Activated T-helper 1 cell treated with anti-CD3 and anti-CD28 coated beads, Interleukin-2, amount 50 U/mL, for 16 hours (primary cell): ENCODE results near the gene BORCS8.
A peak's percentile ranks its signal among the peaks of the same experiment; 100 is the strongest.

Experiments used
- DNase-seq, 2 donors: peaks; one replicate each; pipeline ENCODE4 v3.0.0-alpha.2; 2020; ENCODE audit warnings: low read depth in 1 of 2, low spot score in 1 of 2

Gene BORCS8

GRCh38 chr19:19214159-19214490 is 22.2 kb upstream of the BORCS8 start:
- DNase-seq: no peak

DNA sequence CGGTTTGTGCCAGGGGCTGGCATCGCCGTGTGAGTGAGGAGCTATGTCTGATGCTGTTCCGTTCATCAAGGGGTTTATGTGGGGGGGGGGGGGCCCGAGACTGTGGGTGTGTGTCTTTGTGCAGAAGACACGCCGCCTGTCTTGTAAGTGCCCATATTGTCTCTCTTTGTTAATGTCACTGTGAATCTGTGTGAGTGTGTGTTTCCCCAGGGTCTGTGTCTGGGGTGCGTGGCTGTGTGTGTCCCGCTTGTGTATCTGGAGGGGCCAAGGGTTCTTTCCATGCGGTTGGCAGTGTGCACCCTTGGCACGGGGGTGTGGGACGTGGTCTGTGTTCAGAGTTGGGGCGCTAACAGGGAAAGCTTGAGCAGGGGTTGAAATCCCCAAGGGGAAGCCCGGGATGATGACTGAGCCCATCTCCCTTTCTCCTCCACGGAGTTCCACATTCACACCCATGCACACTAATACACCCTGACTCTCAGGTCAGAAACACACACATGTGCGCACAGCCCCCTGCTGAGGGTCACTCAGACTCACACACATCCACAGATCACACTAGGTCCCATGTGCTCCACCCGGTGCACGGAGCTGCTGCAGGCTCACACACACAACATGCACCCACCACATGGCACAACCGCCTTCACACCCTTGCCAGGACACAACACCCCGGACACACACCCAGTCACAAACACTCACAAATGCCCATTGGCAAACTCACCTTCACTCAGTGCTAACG is 21.6 kb upstream of the BORCS8 start:
- no peak for DNase-seq

- DNase-seq: no peak
Observed at GRCh38 chr19:19212916-19213315, 21.0 kb upstream of the BORCS8 start.

GRCh38 chr19:19211499-19212420 is 19.8 kb upstream of the BORCS8 start, which contains the start of gene NCAN:
TSS of gene NCAN (plus strand) at chr19:19211958. CDS start at chr19:19216954, 4,996 bp downstream.
- DNase-seq: no peak

DNA sequence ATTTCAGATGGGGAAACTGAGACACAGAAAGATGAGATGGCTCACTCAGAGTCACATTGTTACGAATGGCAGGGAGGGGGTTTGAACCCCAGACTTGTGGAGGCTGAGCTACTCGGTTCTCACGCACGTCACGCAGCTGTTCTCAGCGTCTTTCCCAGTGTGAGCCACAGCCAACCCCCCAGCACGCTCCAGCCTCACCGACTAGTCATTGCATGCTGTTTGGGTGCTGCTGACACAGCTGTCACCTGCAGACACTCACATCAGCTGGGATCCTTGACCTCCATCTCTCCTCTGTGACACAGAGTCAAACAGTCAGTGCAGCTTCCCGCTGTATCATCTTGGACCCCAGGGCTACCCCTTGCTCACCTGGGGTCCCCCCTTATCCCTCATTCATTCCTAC is 17.4 kb upstream of the BORCS8 start:
- DNase-seq: no peak

DNA sequence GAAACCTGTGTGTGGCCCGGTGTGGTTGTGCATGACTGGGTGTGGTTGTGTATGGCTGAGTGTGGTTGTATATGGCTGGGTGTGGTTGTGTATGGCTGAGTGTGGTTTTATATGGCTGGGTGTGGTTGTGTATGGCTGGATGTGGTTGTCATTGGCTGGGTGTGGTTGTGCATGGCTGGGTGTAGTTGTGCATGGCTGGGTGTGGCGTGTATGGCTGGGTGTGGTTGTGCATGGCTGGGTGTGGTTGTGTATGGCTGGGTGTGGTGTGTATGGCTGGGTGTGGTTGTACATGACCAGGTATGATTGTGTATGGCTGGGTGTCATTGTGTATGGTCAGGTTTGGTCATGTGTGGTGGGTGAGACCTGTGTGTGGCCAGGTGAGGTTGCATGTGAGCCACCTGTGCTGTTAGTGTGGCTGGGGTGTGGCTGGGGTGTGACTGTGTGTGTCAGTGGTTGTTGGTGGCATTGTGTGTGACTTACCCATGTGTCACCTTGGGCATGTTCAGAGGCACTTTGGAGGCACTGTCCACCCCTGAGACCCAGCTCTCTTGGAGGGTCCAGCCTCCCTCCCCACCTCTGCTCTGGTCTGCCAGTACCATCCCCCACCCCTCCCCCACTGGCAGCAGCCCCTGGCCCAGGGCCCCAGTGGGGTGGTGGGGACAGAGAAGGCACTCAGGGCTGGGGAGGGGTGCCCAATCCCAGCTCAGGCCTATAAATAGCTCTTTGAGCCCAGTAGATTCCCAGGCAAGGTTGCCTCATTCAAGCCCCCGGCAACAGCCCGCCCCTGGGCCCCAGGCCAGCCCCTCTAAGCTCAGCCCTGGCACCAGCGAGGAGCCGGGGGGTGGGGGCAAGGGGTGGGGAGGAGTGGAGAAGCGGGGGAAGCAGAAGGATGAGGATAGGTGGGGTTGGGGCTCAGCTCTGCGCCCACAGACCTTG is 16.0 kb upstream of the BORCS8 start:
- no peak for DNase-seq

DNA sequence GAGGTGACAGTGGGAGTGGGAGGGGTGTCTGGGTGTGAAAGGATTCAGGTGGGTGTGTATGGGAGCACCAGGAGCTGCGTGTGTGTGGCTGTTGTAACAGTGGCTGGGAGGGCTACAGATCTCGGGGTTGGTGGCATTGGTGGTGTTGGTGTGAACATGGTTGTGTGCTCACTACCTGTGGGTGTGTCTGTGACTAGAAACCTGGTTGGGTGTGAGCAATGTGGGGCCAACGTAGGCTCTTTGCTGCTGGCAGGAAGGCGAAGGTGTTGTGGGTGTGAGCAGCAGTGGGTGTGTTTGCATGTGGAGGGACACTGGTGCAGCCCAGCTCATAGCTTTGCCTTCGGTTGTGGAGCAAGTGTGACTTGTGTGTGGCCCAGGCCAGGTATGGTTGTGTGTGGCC is 15.0 kb upstream of the BORCS8 start:
- DNase-seq: no peak

GRCh38 chr19:19205416-19206410 is 13.8 kb upstream of the BORCS8 start:
- no peak for DNase-seq

DNA sequence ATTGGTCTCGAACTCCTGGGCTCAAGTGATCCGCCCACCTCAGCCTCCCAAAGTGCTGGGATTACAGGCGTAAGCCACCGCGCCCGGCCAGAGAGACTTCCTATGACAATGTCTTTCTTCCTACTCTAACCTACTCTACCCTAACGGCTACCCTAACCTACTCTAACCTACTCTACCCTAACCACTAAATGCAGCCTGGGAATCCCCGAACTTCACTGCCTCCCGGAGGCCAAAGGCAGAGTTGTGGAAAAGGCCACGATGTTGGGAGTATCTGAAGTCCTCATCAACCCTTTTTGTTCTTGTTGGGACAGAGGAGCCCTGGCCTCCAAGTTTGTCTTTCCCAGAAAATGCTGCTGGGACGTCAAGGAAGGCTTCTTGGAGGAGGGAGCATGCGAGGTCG is 12.2 kb upstream of the BORCS8 start:
- no peak for DNase-seq

DNA sequence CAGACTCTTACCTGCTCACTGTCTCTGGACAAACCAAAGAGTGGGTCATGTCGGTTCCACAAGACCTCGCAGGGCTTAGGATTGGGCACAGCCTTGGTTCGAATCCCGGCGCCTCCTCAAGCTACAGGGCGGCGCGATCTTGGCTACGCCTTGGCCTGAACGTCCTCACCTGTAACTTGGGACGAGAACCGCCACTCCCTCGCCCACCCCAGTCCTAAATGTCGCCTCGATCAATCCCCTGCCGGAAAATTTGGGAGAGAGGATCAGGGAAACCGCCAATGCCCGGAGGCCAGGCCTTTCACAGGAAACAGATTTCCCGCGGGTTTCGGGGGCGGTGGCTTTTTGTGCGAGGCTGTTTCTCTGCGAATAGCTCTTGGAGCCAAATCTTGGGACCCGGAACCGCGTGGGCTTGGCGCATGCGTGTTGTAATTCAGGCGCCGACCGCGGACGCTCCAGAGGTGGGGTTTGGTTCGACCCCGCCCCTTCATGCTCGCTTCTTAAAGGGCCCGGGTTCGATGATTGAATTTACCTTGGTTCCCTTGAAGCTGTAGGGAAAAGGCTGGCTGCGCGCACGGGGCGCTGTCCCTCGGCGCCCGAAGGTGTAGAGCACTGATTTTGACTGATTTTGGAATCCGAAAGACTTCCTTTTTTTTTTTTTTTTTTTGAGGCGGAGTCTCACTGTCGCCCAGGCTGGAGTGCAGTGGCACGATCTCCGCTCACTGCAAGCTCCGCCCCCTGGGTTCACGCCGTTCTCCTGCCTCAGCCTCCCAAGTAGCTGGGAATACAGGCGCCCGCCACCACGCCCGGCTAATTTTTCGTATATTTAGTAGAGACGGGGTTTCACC is 11.3 kb upstream of the BORCS8 start, which contains the start of gene NR2C2AP:
NR2C2AP (minus strand) TSS at position 403 of the 845 bp plus-strand sequence; CDS start at position 49, 354 bp downstream.
- peak; percentile 85 to 87 for DNase-seq

DNA sequence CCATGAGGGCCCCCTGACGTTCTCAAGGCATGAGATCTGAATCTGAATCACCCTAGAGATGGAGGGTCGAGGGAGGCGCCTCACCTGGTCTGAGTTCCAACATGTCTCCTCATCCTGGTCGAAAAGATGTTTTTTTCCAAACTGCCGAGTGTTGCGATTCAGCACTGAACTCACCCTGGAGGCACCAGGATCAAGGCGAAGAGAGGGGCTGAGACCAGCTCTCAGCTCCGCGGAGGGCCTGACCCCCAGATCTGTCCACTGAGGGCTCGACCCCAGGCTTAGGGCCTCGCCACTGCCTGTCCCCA is 10.7 kb upstream of the BORCS8 start:
- DNase-seq: no peak

DNA sequence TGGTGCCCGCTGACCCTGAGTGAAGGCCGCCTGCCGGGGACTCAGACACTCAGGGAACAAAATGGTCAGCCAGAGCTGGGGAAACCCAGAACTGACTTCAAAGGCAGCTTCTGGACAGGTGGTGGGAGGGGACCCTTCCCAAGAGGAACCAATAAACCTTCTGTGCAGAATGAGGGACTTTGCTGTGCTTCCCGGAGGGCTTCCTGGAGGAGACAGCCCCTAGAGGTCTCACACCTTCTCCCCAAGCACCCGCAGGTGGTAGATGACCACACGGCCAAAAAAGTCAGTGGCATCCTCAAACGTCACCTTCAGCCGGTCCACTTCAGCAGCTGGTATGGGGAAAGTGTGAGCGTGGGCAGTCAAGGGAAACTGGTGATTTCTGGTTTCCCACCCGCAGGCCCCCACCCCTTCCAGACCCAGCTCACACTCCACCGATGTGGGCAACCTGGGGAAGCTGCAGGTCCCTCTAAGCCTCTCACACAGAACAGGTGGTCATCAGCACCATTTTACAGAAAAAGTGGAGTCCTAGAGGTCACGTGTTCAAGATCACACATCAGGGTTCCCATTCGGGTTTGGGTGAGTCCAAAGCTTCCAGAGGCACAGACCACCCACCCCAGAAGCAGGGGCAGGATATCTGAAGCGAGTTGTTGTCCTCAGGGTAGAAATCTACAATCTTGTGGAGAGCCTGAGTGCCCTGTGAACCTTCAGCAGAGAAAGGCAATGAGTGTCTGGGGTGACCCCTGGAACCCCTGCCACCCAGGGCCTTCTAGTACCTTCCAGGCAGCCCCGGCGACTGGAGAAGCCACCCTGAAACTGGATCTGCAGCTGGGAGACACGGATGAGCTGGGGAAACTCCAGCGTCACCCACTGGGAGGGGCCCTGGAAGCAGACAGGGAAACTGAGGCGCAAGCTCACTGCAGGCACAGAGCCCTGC is 10.0 kb upstream of the BORCS8 start:
- no peak for DNase-seq

- no peak for DNase-seq
Observed at GRCh38 chr19:19193926-19194325, 2.0 kb upstream of the BORCS8 start.

GRCh38 chr19:19192910-19193423 is 1.0 kb upstream of the BORCS8 start:
- no peak for DNase-seq

- DNase-seq: no peak
Observed at GRCh38 chr19:19191768-19192077, 229 bp downstream of the BORCS8 start.

DNA sequence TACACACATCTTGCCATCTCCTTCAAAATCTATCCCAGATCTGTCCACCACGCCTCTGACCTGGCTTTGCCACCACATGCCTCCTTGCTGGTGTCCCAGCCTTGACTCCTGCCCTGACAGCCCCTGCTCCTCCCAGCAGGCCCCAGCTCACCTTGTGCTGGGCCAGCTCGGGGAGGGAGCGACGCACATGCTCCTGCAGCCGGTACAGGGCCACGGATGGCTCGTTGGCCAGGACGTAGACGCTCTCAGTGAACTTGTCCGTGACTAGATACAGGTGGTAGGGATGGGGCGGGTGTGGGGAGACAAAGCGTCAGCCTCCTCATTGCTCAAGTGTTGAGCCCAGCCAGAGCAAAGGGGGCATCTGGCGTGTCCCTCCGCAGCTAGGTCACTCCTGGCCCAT is 5.2 kb downstream of the BORCS8 start:
- no peak for DNase-seq

DNA sequence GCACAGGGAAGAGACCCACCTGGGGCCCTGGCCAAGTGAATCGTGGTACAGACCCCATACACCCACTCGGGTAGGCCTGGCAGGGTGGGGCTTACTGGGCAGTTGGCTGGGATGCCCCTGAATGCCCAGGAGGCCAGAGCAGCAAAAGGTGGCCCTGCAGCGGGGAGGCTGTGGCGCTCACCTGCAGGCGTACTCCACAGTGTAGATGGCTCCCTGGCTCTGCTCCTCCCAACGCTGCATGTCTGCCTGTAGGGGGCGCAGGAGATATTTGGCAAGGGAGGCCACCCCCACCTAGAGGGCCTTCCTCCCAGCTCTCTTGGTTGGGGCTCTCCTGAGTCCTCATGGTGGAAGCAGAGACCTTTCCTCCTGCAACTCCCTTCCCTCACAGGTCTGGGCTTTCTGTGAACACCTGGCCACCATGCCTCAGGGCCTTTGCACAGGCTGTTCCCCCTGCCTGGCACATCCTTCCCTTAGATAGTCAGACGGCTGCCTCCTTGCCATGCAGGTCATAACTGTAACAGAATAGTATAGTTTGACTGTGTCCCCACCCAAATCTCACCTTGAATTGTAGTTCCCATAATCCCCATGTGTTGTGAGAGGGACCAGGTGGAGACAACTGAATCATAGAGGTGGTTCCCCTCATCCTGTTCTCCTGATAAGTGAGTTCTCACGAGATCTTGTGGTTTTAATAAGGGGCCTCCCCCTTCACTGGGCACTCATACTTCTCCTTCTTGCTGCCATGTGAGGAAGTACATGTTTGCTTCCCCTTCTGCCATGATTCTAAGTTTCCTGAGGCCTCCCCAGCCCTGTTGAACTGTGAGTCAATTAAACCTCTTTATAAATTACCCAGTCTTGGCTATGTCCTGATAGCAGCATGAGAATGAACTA is 5.9 kb downstream of the BORCS8 start:
- DNase-seq: peak; percentile 23 to 38
